WTC11 (cell line): ENCODE measurements around the gene ACOXL. TPM values are rescaled to one million over a fixed set of nuclear protein-coding genes. Genes with fewer than 3 reads are reported as not detected.
A peak's percentile ranks its signal among the peaks of the same experiment; 100 is the strongest.

Experiments used
- ATAC-seq: fragments of 200-7000 bp; cut with Tn5 transposase; 2 replicates; pipeline ENCODE4 v1.10.0; 2021; ENCODE audit warnings: mild to moderate bottlenecking, moderate library complexity
- CTCF ChIA-PET: fragments of 300-600 bp; sonication (Branson Sonifier 250); formaldehyde crosslinking; loops from one replicate; lab custom pipeline; 2021; ENCODE audit warnings: antibody characterized with exemption; lab: Charles Lee
- POLR2A ChIA-PET: fragments of 350-600 bp; sonication (Branson Sonifier 250); formaldehyde crosslinking; loops from one replicate; lab custom pipeline; 2021; ENCODE audit warnings: antibody characterized with exemption; lab: Charles Lee
- DNase-seq: peaks from one replicate; pipeline ENCODE4 v3.0.0; 2021; ENCODE audit warnings: low spot score
- H3K27ac Mint-ChIP-seq: 2 replicates; pipeline ENCODE4 v1.8.0; 2021; ENCODE audit warnings: mixed read lengths
- H3K27me3 Mint-ChIP-seq: 2 replicates; pipeline ENCODE4 v1.8.0; 2021; ENCODE audit warnings: low read depth, mild to moderate bottlenecking, moderate library complexity, mixed read lengths
- H3K36me3 Mint-ChIP-seq: 2 replicates; pipeline ENCODE4 v1.8.0; 2021; ENCODE audit warnings: mixed read lengths
- H3K4me1 Mint-ChIP-seq: 2 replicates; pipeline ENCODE4 v1.8.0; 2022; ENCODE audit warnings: mixed read lengths
- H3K4me3 Mint-ChIP-seq: 2 replicates; pipeline ENCODE4 v1.8.0; 2021; ENCODE audit warnings: mild to moderate bottlenecking, moderate library complexity, mixed read lengths
- H3K9me3 Mint-ChIP-seq: 2 replicates; pipeline ENCODE4 v1.8.0; 2021; ENCODE audit warnings: mixed read lengths
- ARID4B ChIP-seq: sonication (generic); formaldehyde crosslinking; IDR thresholded peaks from 2 replicates; pipeline ENCODE4 v1.8.0; 2023; ENCODE audit warnings: missing genetic modification reagents, mild to moderate bottlenecking, borderline replicate concordance
- ATF3 ChIP-seq: sonication (generic); formaldehyde crosslinking; conservative IDR thresholded peaks from 2 replicates; pipeline ENCODE4 v1.8.1; 2022; ENCODE audit warnings: mild to moderate bottlenecking, missing genetic modification reagents
- ATF6 ChIP-seq: sonication (generic); formaldehyde crosslinking; IDR thresholded peaks from 2 replicates; pipeline ENCODE4 v1.8.1; 2023; ENCODE audit warnings: mild to moderate bottlenecking, missing genetic modification reagents
- CDX4 ChIP-seq: fragments of 250-450 bp; sonication (Bioruptor Pico); IDR thresholded peaks from 2 replicates; pipeline ENCODE4 v1.9.0; 2021; ENCODE audit warnings: moderate library complexity, mild to moderate bottlenecking, inconsistent platforms, borderline replicate concordance
- E2F1 ChIP-seq: sonication (generic); formaldehyde crosslinking; IDR thresholded peaks from 2 replicates; pipeline ENCODE4 v1.8.0; 2022; ENCODE audit warnings: mild to moderate bottlenecking, missing genetic modification reagents
- ETV6 ChIP-seq: sonication (generic); formaldehyde crosslinking; IDR thresholded peaks from 2 replicates; pipeline ENCODE4 v1.8.1; 2022; ENCODE audit warnings: mild to moderate bottlenecking, missing genetic modification reagents
- FOXJ3 ChIP-seq: sonication (generic); formaldehyde crosslinking; IDR thresholded peaks from 2 replicates; pipeline ENCODE4 v1.9.0; 2021; ENCODE audit warnings: missing genetic modification reagents, mild to moderate bottlenecking, borderline replicate concordance
- FOXP1 ChIP-seq: sonication (generic); formaldehyde crosslinking; IDR thresholded peaks from 2 replicates; pipeline ENCODE4 v1.8.0; 2022; ENCODE audit warnings: missing genetic modification reagents, mild to moderate bottlenecking, moderate library complexity, borderline replicate concordance
- FOXP4 ChIP-seq: sonication (generic); formaldehyde crosslinking; IDR thresholded peaks from 2 replicates; pipeline ENCODE4 v1.8.0; 2022; ENCODE audit warnings: mild to moderate bottlenecking, missing genetic modification reagents
- GRHL2 ChIP-seq: fragments of 250-450 bp; sonication (Bioruptor Pico); IDR thresholded peaks from 2 replicates; pipeline ENCODE4 v1.8.0; 2022; ENCODE audit warnings: mild to moderate bottlenecking, moderate library complexity; ENCODE audit not compliant: insufficient replicate concordance, severe bottlenecking
- GTF2I ChIP-seq: fragments of 250-450 bp; sonication (Bioruptor Pico); conservative IDR thresholded peaks from 2 replicates; pipeline ENCODE4 v1.4.0; 2021; ENCODE audit warnings: mild to moderate bottlenecking
- MXD4 ChIP-seq: fragments of 250-450 bp; sonication (Bioruptor Pico); IDR thresholded peaks from 2 replicates; pipeline ENCODE4 v1.8.0; 2021; ENCODE audit warnings: mild to moderate bottlenecking, moderate library complexity, borderline replicate concordance
- ZBTB21 ChIP-seq: sonication (generic); formaldehyde crosslinking; IDR thresholded peaks from 2 replicates; pipeline ENCODE4 v1.8.1; 2023; ENCODE audit warnings: mild to moderate bottlenecking, missing genetic modification reagents, borderline replicate concordance
- ZBTB43 ChIP-seq: sonication (generic); formaldehyde crosslinking; IDR thresholded peaks from 2 replicates; pipeline ENCODE4 v1.8.1; 2023; ENCODE audit warnings: mild to moderate bottlenecking, missing genetic modification reagents
- ZNF317 ChIP-seq: sonication (generic); formaldehyde crosslinking; IDR thresholded peaks from 2 replicates; pipeline ENCODE4 v1.8.1; 2023; ENCODE audit warnings: low read depth, mild to moderate bottlenecking, moderate library complexity, missing genetic modification reagents, borderline replicate concordance
- ZNF532 ChIP-seq: fragments of 250-450 bp; sonication (Bioruptor Pico); IDR thresholded peaks from 2 replicates; pipeline ENCODE4 v1.9.0; 2021; ENCODE audit warnings: mild to moderate bottlenecking, borderline replicate concordance
- total RNA-seq: library from RNA; stranded (reverse); gene quantifications from 3 replicates; pipeline ENCODE4 v1.2.3, GENCODE V29; 2021

ACOXL gene
- total RNA-seq, 1 experiment from 2014 or later = 14.9 TPM

- no peak for TF ChIP-seq E2F1 (CRISPR knock-in tag)
- no peak for TF ChIP-seq ATF3 (CRISPR knock-in tag)
- TF ChIP-seq ZNF532 (CRISPR knock-in tag) = no peak
- TF ChIP-seq GRHL2 = no peak
These were observed 152.9 kb downstream of the ACOXL start (continued) for GRCh38 chr2:110885256-110885655.

- ATAC-seq = peak; percentile 79; the same call in 1 of the 2 replicates
- POLR2A ChIA-PET = no interaction called here
- CTCF ChIA-PET = interaction anchor here (0.8 to 1.7 kb wide), 5 partner anchors 9 to 75 kb away, joined by 3 to 9 read pairs (median 4); no protein-coding TSS in a partner anchor
- Mint-ChIP-seq H3K4me1 (peaks cover 16% of the 10 kb centered on the region), H3K4me3 (no peak overlapping the region), H3K27ac (no peak overlapping the region), H3K9me3 (peaks cover 16% of the 10 kb centered on the region), H3K36me3 (peaks cover 15% of the 10 kb centered on the region), H3K27me3 (no peaks in the 10 kb centered on the region)
- no peak for DNase-seq
- no peak for TF ChIP-seq ARID4B (CRISPR knock-in tag)
- no peak for TF ChIP-seq FOXP1 (CRISPR knock-in tag)
- no peak for TF ChIP-seq CDX4 (CRISPR knock-in tag)
- no peak for TF ChIP-seq MXD4 (CRISPR knock-in tag)
- TF ChIP-seq ATF3 (CRISPR knock-in tag) = no peak
- TF ChIP-seq ZNF317 (CRISPR knock-in tag) = no peak
- no peak for TF ChIP-seq GTF2I (CRISPR knock-in tag)
- TF ChIP-seq FOXJ3 (CRISPR knock-in tag) = no peak
- no peak for TF ChIP-seq ZBTB43 (CRISPR knock-in tag)
- TF ChIP-seq FOXP4 (CRISPR knock-in tag) = no peak
- TF ChIP-seq ZBTB21 (CRISPR knock-in tag) = no peak
- no peak for TF ChIP-seq ATF6
- no peak for TF ChIP-seq ETV6 (CRISPR knock-in tag)
These were observed 154.6 kb downstream of the ACOXL start for GRCh38 chr2:110886826-110887573.
